Activated T-cell treated with anti-CD3 and anti-CD28 coated beads, Interleukin-2, amount 50 U/mL, for 4 hours (primary cell): ENCODE data around the gene VEGFA. TPM values are rescaled to one million over a fixed set of nuclear protein-coding genes. Genes with fewer than 3 reads are reported as not detected.
"Not testable (repeated sequence)": the region's sequence is repeated elsewhere in the genome, so short reads cannot be mapped to it uniquely, and the experiment has no call there.

Source experiments
- ATAC-seq, 2 donors: fragments of 200-7000 bp; cut with Tn5 transposase; one replicate each; pipeline ENCODE4 v1.10.0; 2021
- DNase-seq: peaks from one replicate; pipeline ENCODE4 v3.0.0-alpha.2; 2020
- H3K27me3 Mint-ChIP-seq: one replicate; pipeline ENCODE4 v1.8.0; 2021; ENCODE audit warnings: low read depth, mixed read lengths
- H3K36me3 Mint-ChIP-seq: one replicate; pipeline ENCODE4 v1.8.0; 2022; ENCODE audit warnings: mixed read lengths; ENCODE audit not compliant: insufficient read depth
- H3K4me1 Mint-ChIP-seq: one replicate; pipeline ENCODE4 v1.8.0; 2021; ENCODE audit warnings: low read depth, mixed read lengths
- H3K4me3 Mint-ChIP-seq: one replicate; pipeline ENCODE4 v1.8.0; 2021; ENCODE audit warnings: mild to moderate bottlenecking, moderate library complexity, mixed read lengths
- H3K9me3 Mint-ChIP-seq: one replicate; pipeline ENCODE4 v1.8.0; 2021; ENCODE audit warnings: mixed read lengths
- total RNA-seq, 3 donors: library from RNA; stranded (reverse); gene quantifications; one replicate each; pipeline ENCODE4 v1.2.1, GENCODE V29; 2021

VEGFA gene
- total RNA-seq, 3 donors from 2014 or later, result 28.9 to 44.6 (median 31.8) TPM

GRCh38 chr6:43812850-43813578, 43.0 kb downstream of the VEGFA start:
- Mint-ChIP-seq H3K4me3 (no peak overlapping the region), H3K4me1 (peaks cover 14% of the 10 kb centered on the region), H3K9me3 (no peaks in the 10 kb centered on the region), H3K27me3 (peaks cover 9% of the 10 kb centered on the region), H3K36me3 (no peaks in the 10 kb centered on the region)
- no peak for ATAC-seq
- DNase-seq, result no peak

GRCh38 chr6:43814111-43814510, 44.1 kb downstream of the VEGFA start:
- no peaks in the 10 kb centered on the region for H3K9me3 Mint-ChIP-seq
- no peak for DNase-seq
- no peak overlapping the region for H3K4me3 Mint-ChIP-seq
- no peaks in the 10 kb centered on the region for H3K36me3 Mint-ChIP-seq
- H3K27me3 Mint-ChIP-seq, result peaks cover 11% of the 10 kb centered on the region
- H3K4me1 Mint-ChIP-seq, result peaks cover 14% of the 10 kb centered on the region
- no peak for ATAC-seq

- ATAC-seq, result no peak
- Mint-ChIP-seq H3K4me1 (peaks cover 14% of the 10 kb centered on the region), H3K36me3 (no peaks in the 10 kb centered on the region), H3K4me3 (no peak overlapping the region), H3K27me3 (peaks cover 11% of the 10 kb centered on the region), H3K9me3 (no peaks in the 10 kb centered on the region)
- no peak for DNase-seq
These were observed 44.9 kb downstream of the VEGFA start for GRCh38 chr6:43814865-43815264.

GRCh38 chr6:43817192-43817591, 47.2 kb downstream of the VEGFA start:
- Mint-ChIP-seq H3K4me3 (no peak overlapping the region), H3K9me3 (no peaks in the 10 kb centered on the region), H3K27me3 (peaks cover 17% of the 10 kb centered on the region), H3K4me1 (peaks cover 12% of the 10 kb centered on the region), H3K36me3 (no peaks in the 10 kb centered on the region)
- peak; percentile 54 to 69 for ATAC-seq
- no peak for DNase-seq

- not testable (repeated sequence) for ATAC-seq
- peaks cover 17% of the 10 kb centered on the region for H3K27me3 Mint-ChIP-seq
These were observed 49.0 kb downstream of the VEGFA start for GRCh38 chr6:43818973-43819372.

GRCh38 chr6:43819958-43820357, 49.9 kb downstream of the VEGFA start:
- H3K4me3 Mint-ChIP-seq, result no peak overlapping the region
- H3K9me3 Mint-ChIP-seq, result no peaks in the 10 kb centered on the region
- H3K27me3 Mint-ChIP-seq, result peaks cover 17% of the 10 kb centered on the region
- ATAC-seq (no peak), DNase-seq (no peak)
- no peaks in the 10 kb centered on the region for H3K36me3 Mint-ChIP-seq
- peaks cover 3% of the 10 kb centered on the region for H3K4me1 Mint-ChIP-seq

More at GRCh38 chr6:43818973-43819372, 49.0 kb downstream of the VEGFA start:
- not testable (repeated sequence) for H3K4me3 Mint-ChIP-seq, H3K4me1 Mint-ChIP-seq, DNase-seq, H3K9me3 Mint-ChIP-seq, H3K36me3 Mint-ChIP-seq

- ATAC-seq, result no peak
- Mint-ChIP-seq H3K9me3 (no peaks in the 10 kb centered on the region), H3K36me3 (no peaks in the 10 kb centered on the region), H3K27me3 (peaks cover 17% of the 10 kb centered on the region), H3K4me3 (no peak overlapping the region), H3K4me1 (peaks cover 3% of the 10 kb centered on the region)
- DNase-seq, result no peak
These were observed 50.5 kb downstream of the VEGFA start for GRCh38 chr6:43820486-43820885.

GRCh38 chr6:43821101-43821886, 51.3 kb downstream of the VEGFA start:
- peaks cover 15% of the 10 kb centered on the region for H3K27me3 Mint-ChIP-seq
- no peaks in the 10 kb centered on the region for H3K36me3 Mint-ChIP-seq
- ATAC-seq (no peak), DNase-seq (no peak)
- peaks cover 3% of the 10 kb centered on the region for H3K4me1 Mint-ChIP-seq
- H3K4me3 Mint-ChIP-seq, result no peak overlapping the region
- no peaks in the 10 kb centered on the region for H3K9me3 Mint-ChIP-seq

GRCh38 chr6:43823390-43823789, 53.4 kb downstream of the VEGFA start:
- no peak for DNase-seq
- peaks cover 7% of the 10 kb centered on the region for H3K27me3 Mint-ChIP-seq
- H3K4me1 Mint-ChIP-seq, result peaks cover 3% of the 10 kb centered on the region
- H3K4me3 Mint-ChIP-seq, result no peak overlapping the region
- no peak for ATAC-seq
- no peaks in the 10 kb centered on the region for H3K36me3 Mint-ChIP-seq
- no peaks in the 10 kb centered on the region for H3K9me3 Mint-ChIP-seq

- Mint-ChIP-seq H3K9me3 (no peaks in the 10 kb centered on the region), H3K27me3 (peaks cover 8% of the 10 kb centered on the region), H3K36me3 (no peaks in the 10 kb centered on the region), H3K4me1 (peaks cover 3% of the 10 kb centered on the region), H3K4me3 (no peak overlapping the region)
- ATAC-seq (no peak), DNase-seq (no peak)
These were observed 54.1 kb downstream of the VEGFA start for GRCh38 chr6:43823879-43824702.

- Mint-ChIP-seq H3K9me3 (no peaks in the 10 kb centered on the region), H3K4me3 (no peak overlapping the region), H3K4me1 (peaks cover 3% of the 10 kb centered on the region), H3K36me3 (no peaks in the 10 kb centered on the region), H3K27me3 (peaks cover 12% of the 10 kb centered on the region)
- ATAC-seq, result no peak
- DNase-seq, result no peak
These were observed 54.7 kb downstream of the VEGFA start for GRCh38 chr6:43824703-43825064.

- ATAC-seq (no peak), DNase-seq (no peak)
- Mint-ChIP-seq H3K27me3 (peaks cover 12% of the 10 kb centered on the region), H3K9me3 (no peaks in the 10 kb centered on the region), H3K4me3 (no peak overlapping the region), H3K4me1 (peaks cover 3% of the 10 kb centered on the region), H3K36me3 (no peaks in the 10 kb centered on the region)
These were observed 55.4 kb downstream of the VEGFA start for GRCh38 chr6:43825187-43826115.

GRCh38 chr6:43826730-43827129, 56.7 kb downstream of the VEGFA start:
- H3K4me3 Mint-ChIP-seq, result no peak overlapping the region
- H3K27me3 Mint-ChIP-seq, result peaks cover 6% of the 10 kb centered on the region
- H3K9me3 Mint-ChIP-seq, result no peaks in the 10 kb centered on the region
- DNase-seq (no peak), ATAC-seq (no peak)
- H3K36me3 Mint-ChIP-seq, result no peaks in the 10 kb centered on the region
- H3K4me1 Mint-ChIP-seq, result peaks cover 3% of the 10 kb centered on the region
